T follicular helper cell (primary cell): ENCODE data around the gene RCOR1.
"Not testable (repeated sequence)": the region's sequence is repeated elsewhere in the genome, so short reads cannot be mapped to it uniquely, and the experiment has no call there.

Source experiments
- DNase-seq: peaks from one replicate; pipeline ENCODE4 v3.0.0-alpha.2; 2020; ENCODE audit warnings: low read depth
- total RNA-seq, 2 experiments: gene quantifications; one replicate each; lab custom pipeline; 2026; lab: John Stamatoyannopoulos, UW

RCOR1 gene
- total RNA-seq: 41.7 to 48.3 reads per million in 2 experiments

- peak; percentile 98 for DNase-seq
Observed at GRCh38 chr14:102591944-102592762, at the start of gene RCOR1. Gene RCOR1, plus strand, starts transcription at chr14:102592649. Its CDS starts 238 bp downstream, at chr14:102592887.

DNA sequence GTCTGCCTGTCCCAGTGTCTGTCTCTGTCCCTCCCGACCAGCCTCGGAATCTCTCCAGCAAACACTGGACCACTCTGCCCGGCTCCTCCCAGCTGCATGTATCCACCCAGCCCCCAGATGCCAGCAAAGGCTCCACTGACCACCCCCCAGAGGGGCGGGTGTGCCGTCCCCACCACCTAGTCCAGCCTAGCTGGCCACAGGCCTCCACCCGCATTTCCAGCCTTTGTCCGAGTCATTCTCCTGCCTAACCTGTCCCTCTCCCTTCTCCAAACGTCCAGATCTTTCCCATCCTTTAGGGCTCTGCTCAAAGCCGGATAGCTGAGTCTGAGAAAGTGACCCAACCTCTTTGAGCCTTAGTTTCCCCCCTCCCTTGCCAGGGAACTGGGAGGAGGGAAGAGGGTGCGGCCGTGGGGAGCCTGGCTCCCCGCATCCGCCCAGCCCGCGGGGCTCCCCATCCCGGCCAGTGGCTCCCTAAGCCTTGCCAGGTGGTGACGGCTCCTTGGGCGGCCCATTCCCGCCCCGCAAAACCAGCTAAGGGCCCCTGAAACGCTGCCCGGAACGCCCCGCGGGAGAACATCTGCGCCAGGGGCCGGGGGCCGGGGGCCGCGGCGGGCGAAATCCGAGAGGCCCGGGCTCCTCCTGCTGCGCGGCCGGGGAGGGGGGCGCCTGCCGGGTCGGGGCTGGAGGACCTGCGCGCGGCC lies 48.3 kb upstream of the RCOR1 start:
- DNase-seq: no peak

GRCh38 chr14:102544747-102545460 lies 47.5 kb upstream of the RCOR1 start:
- no peak for DNase-seq

GRCh38 chr14:102545461-102546265 lies 46.8 kb upstream of the RCOR1 start:
- no peak for DNase-seq

DNA sequence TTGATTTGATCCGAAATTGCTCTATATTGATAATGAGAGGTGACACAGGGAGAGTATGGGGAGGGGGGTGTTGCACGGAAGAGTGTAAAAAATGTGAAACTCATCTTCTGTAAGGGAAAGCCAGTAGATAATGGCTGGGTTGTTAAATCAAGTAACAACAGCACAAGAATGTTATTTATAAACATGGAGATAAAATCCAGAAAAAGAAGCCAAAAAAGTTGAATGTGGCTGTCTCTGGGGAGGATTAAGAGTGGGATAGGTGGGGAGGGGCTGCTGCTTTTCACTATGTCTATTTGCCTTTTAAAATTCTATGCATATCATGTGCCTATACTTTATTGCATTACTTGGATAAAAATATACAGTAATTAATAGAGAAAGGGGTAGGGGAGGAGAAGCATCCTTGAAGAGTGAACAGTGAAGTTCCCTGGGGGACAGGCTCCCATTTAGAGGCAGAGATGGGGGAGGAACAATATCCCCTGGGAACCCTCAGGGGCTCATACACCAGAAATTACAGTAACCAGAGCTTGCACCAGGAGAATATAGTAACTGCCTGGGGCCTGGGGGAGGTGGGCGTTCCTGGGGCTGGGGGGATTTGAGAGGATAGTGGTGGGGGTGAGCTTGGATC lies 43.7 kb upstream of the RCOR1 start:
- no peak for DNase-seq

DNA sequence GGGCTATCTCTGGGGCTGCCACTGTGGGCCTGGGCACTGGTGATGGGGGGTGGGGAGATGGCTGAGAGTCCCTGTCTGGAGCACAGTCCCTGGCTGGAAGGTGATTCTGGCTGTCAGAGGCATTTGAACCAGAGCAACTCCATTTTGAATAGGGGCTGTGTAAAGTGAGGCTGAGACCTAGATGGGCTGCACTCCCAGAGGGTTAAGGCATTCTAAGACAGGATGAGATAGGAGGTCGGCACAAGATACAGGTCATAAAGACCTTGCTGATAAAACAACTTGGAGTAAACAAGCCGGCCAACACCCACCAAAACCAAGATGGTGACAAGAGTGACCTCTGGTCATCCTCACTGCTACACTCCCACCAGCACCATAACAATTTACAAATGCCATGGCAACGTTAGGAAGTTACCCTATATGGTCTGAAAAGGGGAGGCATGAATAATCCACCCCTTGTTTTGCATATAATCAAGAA lies 41.5 kb upstream of the RCOR1 start:
- DNase-seq: not testable (repeated sequence)

- DNase-seq: no peak
Observed at GRCh38 chr14:102551995-102552705, 40.3 kb upstream of the RCOR1 start.

GRCh38 chr14:102554821-102555819 lies 37.3 kb upstream of the RCOR1 start:
- peak; percentile 36 for DNase-seq

DNA sequence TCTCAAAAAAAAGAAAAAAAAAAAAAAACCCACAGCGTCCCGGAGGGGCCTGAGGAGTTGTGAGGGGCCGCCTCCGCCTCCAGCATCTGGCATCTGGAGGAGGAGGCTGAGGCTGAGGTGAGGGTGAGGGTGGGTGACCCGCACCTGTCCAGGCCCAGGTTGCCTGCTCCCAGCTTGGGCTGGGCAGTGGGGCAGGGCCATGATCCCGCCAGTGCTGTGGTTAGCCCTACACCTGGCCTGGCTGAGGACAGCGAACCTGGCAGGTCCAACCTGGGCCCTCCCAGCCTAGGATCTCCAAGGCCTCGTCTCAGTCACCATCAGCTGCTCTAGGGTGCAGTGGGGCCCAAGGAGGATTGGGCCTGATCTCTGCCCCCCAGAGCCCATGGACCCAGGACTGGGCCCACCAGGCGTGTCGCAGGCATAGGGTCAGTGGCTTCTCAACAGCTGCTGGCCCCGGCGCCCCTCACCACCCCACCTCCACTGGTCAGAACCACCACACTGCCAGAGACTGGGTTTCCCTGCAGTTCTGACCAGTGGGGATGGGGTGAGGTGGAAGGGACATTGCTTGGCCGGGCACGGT lies 36.3 kb upstream of the RCOR1 start:
- DNase-seq: no peak

DNA sequence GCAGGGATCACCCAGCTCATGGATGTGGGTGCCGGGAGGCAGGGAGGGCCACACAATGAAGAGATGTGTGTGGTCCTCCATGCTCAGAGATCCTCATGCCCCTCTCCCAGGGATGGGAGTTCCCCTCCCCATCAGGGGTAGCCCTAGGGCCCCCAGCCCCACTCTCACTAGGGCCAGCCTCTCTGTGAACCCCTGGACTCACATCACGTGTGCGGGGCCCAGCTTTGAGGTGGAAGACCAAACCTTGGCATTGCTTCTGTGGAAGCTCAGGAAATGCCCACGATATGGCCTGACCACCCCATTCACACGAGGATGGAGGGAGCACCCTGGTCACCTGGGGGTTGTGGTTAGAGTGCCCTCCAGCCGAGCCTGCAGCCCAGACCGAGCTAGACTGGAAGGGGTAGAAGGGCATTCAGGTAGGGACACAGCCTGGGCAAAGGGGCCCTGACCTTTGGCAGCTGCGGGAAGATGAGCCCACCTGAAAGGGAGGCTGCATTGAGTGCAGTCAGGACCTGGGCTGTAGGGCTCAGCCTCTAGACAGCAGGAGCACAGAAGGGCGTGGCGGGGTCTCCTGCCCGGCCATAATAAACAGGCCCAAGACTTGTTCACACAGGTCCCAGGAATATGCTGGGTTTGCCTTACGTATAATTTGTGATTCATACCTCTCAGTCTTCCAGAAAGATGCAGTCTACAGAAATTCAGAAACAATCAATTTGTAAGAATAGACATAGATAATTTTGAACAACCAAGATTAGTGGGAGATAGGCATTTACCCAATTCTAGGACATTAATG lies 34.8 kb upstream of the RCOR1 start:
- DNase-seq: no peak

DNA sequence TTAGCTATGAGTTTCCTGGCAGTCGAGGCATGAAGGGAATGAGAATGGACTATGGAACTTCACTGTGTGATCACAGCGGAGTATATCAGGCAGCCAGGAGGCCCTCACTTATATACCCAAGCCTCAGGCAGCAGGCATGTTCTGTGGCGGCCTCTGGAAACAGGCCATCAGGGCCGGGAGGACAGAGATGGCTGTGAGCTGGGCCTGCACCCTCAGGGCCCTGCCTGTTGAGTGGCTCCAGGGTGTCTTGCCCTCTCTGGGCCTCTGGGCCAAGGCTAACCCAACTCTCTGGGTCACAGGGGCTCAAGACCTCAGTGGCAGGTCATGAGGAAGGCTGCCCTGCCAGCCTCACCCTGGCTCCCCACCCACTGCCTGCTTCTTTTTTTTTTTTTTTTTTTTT lies 33.9 kb upstream of the RCOR1 start:
- no peak for DNase-seq

DNA sequence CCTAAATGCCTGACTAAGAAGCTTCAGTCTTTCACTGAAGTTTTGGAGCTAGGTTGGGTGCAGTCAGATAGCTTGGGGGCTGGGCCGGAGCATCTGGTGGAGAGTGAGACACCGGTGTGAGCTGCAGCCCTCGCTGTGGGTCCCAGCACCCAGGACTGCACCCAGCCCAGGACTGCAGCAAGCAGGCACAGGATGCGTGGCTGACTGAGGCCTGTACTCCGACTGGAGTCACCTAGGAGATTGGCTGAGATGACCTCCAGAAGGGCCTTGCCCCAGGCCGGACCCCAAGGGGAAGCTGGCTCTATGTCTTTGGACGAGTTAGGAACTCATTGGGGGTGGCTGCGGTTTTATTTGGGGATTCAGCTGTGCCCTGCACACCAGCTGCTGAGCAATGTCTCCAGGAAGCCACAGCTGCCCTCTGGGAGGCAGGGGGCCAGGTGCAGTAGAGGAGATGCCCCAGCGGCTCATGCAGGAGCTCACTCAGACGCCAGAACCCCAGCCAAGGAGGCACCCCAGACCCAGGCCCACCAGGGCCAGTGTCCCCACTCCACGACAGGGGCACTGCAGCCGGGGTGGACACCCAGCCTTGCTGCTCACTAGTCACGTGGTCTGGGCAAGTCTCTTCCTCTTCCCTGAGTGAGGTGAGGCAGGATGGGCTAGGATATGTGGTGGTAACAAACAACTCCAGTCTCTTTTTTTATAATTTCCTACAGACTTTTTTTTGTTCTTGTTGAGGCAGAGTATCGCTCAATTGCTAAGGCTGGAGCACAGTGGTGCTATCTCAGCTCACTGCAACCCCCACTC lies 31.8 kb upstream of the RCOR1 start:
- DNase-seq: no peak

GRCh38 chr14:102565331-102565887 lies 27.0 kb upstream of the RCOR1 start:
- DNase-seq: no peak

DNA sequence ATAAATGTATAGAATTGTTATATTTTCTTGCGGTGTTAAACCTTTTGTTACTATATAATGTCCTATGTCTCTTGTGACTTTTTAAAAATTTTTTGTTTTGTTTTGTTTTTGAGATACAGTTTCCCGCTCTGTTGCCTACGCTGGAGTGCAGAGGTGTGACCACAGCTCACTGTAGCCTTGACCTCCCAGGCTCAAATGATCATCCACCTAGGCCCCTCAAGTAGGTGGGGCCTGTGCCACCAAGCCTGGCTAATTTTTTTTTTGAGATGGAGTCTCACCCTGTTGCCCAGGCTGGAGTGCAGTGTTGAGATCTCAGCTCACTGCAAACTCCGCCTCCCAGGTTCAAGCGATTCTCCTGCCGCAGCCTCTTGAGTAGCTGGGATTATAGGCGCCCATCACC lies 26.5 kb upstream of the RCOR1 start:
- DNase-seq: no peak

DNA sequence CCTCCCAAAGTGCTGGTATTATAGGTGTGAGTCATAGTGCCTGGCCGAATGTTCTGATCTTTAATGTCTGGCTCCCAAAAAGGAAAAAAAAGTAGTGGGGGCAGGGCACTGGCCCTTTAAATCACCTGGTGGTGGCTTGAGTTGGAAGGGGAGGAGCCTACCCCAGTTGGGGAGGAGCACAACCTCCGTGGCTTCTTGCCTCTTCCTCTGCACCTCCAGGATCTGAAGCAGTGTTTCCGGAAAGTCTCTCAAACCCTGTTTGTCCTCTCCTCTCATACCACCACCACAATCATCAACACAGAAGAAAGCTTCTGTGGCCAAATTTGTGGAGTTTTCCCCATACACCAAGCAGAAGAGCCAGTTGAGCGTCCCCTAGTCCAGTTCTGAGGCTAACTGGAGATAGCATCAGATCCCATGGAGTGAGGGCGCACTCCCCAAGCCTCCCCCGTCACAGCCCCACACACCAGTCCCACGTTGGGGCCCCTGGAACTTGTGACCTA lies 24.3 kb upstream of the RCOR1 start:
- peak; percentile 15 for DNase-seq

GRCh38 chr14:102570334-102570995 lies 22.0 kb upstream of the RCOR1 start:
- no peak for DNase-seq
